ENCODE data around the gene DCAF11.

DCAF11 gene

DNA sequence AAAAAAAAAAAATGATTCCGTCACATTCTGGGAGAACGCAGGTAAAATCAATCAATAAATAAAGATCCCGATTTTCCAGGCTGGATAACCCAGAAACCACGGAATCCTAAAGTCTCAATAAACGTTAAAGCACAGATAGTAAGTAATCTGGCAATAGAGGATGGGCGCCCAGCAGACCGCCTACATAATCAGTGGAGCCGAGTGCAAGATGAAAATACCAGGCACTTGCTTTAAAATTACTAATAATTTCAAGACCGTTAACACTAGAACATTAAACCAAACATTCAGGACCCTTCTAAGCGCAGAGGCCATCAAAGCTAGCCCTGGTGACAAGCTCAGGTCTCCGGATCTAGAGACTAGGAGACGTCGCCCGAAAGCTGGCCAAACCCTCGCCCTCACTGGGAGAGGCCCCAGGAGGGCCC, 1.2 kb upstream of the DCAF11 start:
- H3K9me3 ChIP-seq (ENCODE audit: control insufficient read depth in 2 of 2, low read length in 2 of 2) = no peaks in the 10 kb centered on the region
- H3K9ac ChIP-seq (ENCODE audit: low read length in 2 of 2) = peak overlapping the region; percentile 96 to 97
- peak overlapping the region; percentile 93 to 96 for H3K4me3 ChIP-seq (ENCODE audit: low read length in 2 of 2)
- H3K27ac ChIP-seq (ENCODE audit: low read length) = peak overlapping the region; percentile 97
- H3K27me3 ChIP-seq (ENCODE audit: control insufficient read depth in 1 of 2, insufficient read depth in 2 of 2, low read length in 2 of 2) = no peaks in the 10 kb centered on the region
- peaks cover 9 to 11% of the 10 kb centered on the region in 2 donors for H3K36me3 ChIP-seq (ENCODE audit: control insufficient read depth in 2 of 2, insufficient read depth in 2 of 2, low read length in 2 of 2)
- H3K4me1 ChIP-seq (ENCODE audit: control insufficient read depth, insufficient read depth, low read length) = peaks cover 23% of the 10 kb centered on the region

DNA sequence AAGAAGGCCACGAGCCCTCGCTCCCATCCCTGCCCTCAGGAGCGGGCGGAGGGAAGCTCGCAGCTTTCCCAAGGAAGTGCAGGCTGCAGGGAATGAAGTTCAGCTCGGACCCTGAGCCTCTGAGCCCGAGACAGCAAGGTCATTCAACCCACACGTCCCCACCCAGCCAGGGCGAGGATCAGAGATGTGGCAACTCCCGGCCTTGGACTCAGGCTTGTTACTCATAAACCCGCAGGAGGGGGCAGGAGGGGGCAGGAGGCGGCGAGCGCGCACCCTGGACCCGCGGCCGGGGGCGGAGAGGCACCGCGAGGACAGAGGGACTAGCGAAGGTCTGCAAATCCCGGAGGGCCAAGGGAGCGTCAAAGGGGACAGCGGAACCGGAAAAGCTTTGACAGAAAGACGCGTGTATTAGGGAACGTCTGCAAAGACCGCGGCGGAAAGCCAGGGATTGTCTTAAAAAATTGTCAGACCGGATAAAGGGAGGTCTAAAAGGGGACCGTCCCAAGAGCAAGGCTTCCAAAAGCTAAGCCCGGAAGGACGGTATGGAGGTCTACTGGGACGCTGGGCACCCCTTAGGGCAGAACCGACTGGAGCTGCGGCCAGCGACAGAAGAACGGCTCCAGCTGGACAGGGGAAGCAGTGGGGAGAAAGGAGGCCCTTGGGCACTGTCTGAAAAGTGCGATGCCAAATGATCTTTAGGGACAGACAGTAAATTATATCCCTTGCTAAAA, 611 bp upstream of the DCAF11 start:
- H3K27ac ChIP-seq (ENCODE audit: low read length) = peak overlapping the region; percentile 97
- H3K9ac ChIP-seq (ENCODE audit: low read length in 2 of 2) = peak overlapping the region; percentile 96 to 97
- H3K27me3 ChIP-seq (ENCODE audit: control insufficient read depth in 1 of 2, insufficient read depth in 2 of 2, low read length in 2 of 2) = no peaks in the 10 kb centered on the region
- peaks cover 15 to 17% of the 10 kb centered on the region in 2 donors for H3K36me3 ChIP-seq (ENCODE audit: control insufficient read depth in 2 of 2, insufficient read depth in 2 of 2, low read length in 2 of 2)
- H3K4me3 ChIP-seq (ENCODE audit: low read length in 2 of 2) = peak overlapping the region; percentile 93 to 96
- H3K4me1 ChIP-seq (ENCODE audit: control insufficient read depth, insufficient read depth, low read length) = peaks cover 18% of the 10 kb centered on the region
- no peaks in the 10 kb centered on the region for H3K9me3 ChIP-seq (ENCODE audit: control insufficient read depth in 2 of 2, low read length in 2 of 2)

DNA sequence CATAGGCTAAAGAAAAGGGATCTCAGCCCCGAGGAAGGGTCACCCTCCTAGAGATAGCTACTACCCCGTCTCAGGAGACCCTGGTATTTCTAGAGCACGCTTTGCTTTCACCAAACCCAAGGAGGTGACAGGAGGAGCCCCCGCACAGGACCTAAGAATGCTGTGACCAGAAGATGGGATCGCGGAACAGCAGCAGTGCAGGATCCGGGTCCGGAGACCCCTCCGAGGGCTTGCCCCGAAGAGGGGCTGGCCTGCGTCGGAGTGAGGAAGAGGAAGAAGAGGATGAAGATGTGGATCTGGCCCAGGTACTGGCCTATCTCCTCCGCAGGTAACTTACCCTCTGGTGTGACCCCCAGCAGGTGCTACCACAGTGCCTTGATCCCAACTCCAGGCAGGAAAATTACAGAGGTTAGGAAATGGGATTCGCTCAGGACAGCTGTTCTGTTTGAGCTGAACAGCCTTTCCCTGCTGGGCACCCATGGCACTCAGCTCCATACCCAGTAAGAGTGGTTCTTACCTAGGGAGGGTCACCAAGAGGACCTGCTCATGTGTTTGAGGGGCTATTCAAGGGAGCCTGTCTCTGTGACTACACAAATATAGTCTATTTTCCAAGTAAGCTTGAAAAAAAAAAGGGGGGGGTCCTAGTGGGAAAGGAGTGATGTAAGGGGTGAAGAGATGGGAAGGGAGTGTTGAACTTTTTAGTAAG, 998 bp downstream of the DCAF11 start:
- Histone ChIP-seq H3K9ac (ENCODE audit: low read length in 2 of 2) (peak overlapping the region; percentile 96 to 97), H3K27ac (ENCODE audit: low read length) (peak overlapping the region; percentile 97), H3K4me1 (ENCODE audit: control insufficient read depth, insufficient read depth, low read length) (peaks cover 18% of the 10 kb centered on the region), H3K4me3 (ENCODE audit: low read length in 2 of 2) (peak overlapping the region; percentile 93 to 96), H3K27me3 (ENCODE audit: control insufficient read depth in 1 of 2, insufficient read depth in 2 of 2, low read length in 2 of 2) (no peaks in the 10 kb centered on the region), H3K36me3 (ENCODE audit: control insufficient read depth in 2 of 2, insufficient read depth in 2 of 2, low read length in 2 of 2) (peaks cover 25 to 28% of the 10 kb centered on the region in 2 donors), H3K9me3 (ENCODE audit: control insufficient read depth in 2 of 2, low read length in 2 of 2) (no peaks in the 10 kb centered on the region)

DNA sequence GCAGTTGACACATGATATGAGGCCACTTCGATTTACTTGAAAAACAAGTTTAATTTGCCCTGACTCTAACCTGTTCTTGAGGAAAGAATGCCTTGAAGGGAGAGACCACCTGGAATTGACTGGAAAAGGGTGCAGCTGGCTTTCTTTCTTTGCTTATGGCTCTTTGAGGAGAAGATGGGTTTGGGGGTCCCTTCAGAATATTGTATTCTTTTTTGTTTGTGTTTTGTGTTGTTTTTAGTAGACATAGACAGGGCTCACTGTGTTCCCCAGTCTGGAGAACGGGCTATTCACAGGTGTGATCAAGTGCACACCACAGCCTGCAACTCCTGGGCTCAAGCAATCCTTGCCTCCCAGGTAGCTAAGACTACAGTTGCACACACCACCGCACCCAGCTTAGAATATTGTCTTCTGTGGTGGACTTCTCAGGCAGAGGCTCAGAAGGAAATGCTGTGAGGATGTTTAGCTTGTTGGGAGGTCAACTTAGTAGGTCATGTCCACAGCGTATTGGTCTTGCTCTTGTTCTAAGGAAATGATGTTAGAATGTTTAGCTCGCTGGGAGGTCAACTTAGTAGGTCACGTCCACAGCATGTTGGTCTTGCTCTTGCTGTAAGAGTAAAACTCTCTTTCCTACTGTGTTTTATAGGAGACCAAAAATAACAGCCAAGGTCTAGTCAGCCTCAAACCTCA, 1.7 kb downstream of the DCAF11 start:
- H3K4me1 ChIP-seq (ENCODE audit: control insufficient read depth, insufficient read depth, low read length) = peaks cover 18% of the 10 kb centered on the region
- H3K27me3 ChIP-seq (ENCODE audit: control insufficient read depth in 1 of 2, insufficient read depth in 2 of 2, low read length in 2 of 2) = no peaks in the 10 kb centered on the region
- peaks cover 30 to 35% of the 10 kb centered on the region in 2 donors for H3K36me3 ChIP-seq (ENCODE audit: control insufficient read depth in 2 of 2, insufficient read depth in 2 of 2, low read length in 2 of 2)
- no peak overlapping the region for H3K27ac ChIP-seq (ENCODE audit: low read length)
- H3K9ac ChIP-seq (ENCODE audit: low read length in 2 of 2) = peak overlapping the region in 1 of 2 donors; percentile 97
- no peaks in the 10 kb centered on the region for H3K9me3 ChIP-seq (ENCODE audit: control insufficient read depth in 2 of 2, low read length in 2 of 2)
- peak overlapping the region; percentile 40 to 93 for H3K4me3 ChIP-seq (ENCODE audit: low read length in 2 of 2)

DNA sequence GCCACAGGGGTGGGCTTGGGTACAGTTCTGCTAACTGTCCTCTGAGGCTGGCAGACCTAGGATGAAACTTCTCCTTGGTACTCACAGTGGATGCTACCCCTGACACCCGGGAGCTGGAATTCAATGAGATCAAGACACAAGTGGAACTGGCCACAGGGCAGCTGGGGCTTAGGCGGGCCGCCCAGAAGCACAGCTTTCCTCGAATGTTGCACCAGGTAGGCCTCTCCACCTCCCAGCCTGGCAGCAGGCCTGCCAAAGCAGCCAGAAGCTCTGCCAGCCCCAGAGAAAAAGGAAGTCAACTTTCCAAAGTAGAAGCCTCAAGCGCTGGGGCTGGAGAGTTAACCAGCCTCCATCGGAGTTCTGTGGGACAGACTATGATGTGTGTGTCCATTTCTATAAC, 2.6 kb downstream of the DCAF11 start:
- H3K36me3 ChIP-seq (ENCODE audit: control insufficient read depth in 2 of 2, insufficient read depth in 2 of 2, low read length in 2 of 2) = peaks cover 36 to 38% of the 10 kb centered on the region in 2 donors
- H3K4me1 ChIP-seq (ENCODE audit: control insufficient read depth, insufficient read depth, low read length) = peaks cover 18% of the 10 kb centered on the region
- no peak overlapping the region for H3K27ac ChIP-seq (ENCODE audit: low read length)
- H3K27me3 ChIP-seq (ENCODE audit: control insufficient read depth in 1 of 2, insufficient read depth in 2 of 2, low read length in 2 of 2) = no peaks in the 10 kb centered on the region
- no peak overlapping the region for H3K4me3 ChIP-seq (ENCODE audit: low read length in 2 of 2)
- no peak overlapping the region for H3K9ac ChIP-seq (ENCODE audit: low read length in 2 of 2)
- no peaks in the 10 kb centered on the region for H3K9me3 ChIP-seq (ENCODE audit: control insufficient read depth in 2 of 2, low read length in 2 of 2)

DNA sequence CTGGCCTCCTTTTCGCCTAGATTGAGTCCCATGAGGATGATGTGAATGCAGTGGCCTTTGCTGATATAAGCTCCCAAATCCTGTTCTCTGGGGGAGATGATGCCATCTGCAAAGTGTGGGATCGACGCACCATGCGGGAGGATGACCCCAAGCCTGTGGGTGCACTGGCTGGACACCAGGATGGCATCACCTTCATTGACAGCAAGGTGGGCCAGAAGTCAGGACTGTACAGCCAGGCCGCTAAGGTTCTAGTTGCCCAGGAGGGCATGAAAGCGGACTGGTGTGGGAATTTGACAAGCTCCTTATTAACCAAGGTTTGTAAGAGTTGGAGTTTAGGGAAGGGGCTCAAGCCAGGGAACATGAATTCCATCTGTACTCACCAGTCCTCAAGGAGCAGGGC, 5.1 kb downstream of the DCAF11 start:
- Histone ChIP-seq H3K27me3 (ENCODE audit: control insufficient read depth in 1 of 2, insufficient read depth in 2 of 2, low read length in 2 of 2) (no peaks in the 10 kb centered on the region), H3K9ac (ENCODE audit: low read length in 2 of 2) (no peak overlapping the region), H3K36me3 (ENCODE audit: control insufficient read depth in 2 of 2, insufficient read depth in 2 of 2, low read length in 2 of 2) (peaks cover 47 to 51% of the 10 kb centered on the region in 2 donors), H3K9me3 (ENCODE audit: control insufficient read depth in 2 of 2, low read length in 2 of 2) (no peaks in the 10 kb centered on the region), H3K27ac (ENCODE audit: low read length) (no peak overlapping the region), H3K4me1 (ENCODE audit: control insufficient read depth, insufficient read depth, low read length) (peaks cover 18% of the 10 kb centered on the region), H3K4me3 (ENCODE audit: low read length in 2 of 2) (no peak overlapping the region)

DNA sequence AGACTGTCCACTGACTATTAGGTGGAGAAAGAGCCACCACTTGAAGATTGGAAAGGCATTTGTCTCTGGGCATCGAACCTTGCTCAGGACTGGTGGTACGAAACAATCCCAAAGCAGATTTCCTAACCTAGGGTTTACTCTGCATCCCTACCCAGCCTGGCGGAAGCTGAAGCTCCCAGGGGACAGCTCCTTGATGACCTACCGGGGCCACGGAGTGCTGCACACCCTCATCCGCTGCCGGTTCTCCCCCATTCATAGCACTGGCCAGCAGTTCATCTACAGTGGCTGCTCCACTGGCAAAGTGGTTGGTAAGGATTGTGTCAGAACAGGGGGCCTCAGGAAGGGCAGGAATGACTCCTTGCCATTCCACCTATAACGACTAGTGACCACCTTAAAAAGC, 6.6 kb downstream of the DCAF11 start:
- Histone ChIP-seq H3K36me3 (ENCODE audit: control insufficient read depth in 2 of 2, insufficient read depth in 2 of 2, low read length in 2 of 2) (peaks cover 47 to 51% of the 10 kb centered on the region in 2 donors), H3K9ac (ENCODE audit: low read length in 2 of 2) (no peak overlapping the region), H3K9me3 (ENCODE audit: control insufficient read depth in 2 of 2, low read length in 2 of 2) (no peaks in the 10 kb centered on the region), H3K27ac (ENCODE audit: low read length) (no peak overlapping the region), H3K27me3 (ENCODE audit: control insufficient read depth in 1 of 2, insufficient read depth in 2 of 2, low read length in 2 of 2) (no peaks in the 10 kb centered on the region), H3K4me3 (ENCODE audit: low read length in 2 of 2) (no peak overlapping the region), H3K4me1 (ENCODE audit: control insufficient read depth, insufficient read depth, low read length) (peaks cover 5% of the 10 kb centered on the region)

DNA sequence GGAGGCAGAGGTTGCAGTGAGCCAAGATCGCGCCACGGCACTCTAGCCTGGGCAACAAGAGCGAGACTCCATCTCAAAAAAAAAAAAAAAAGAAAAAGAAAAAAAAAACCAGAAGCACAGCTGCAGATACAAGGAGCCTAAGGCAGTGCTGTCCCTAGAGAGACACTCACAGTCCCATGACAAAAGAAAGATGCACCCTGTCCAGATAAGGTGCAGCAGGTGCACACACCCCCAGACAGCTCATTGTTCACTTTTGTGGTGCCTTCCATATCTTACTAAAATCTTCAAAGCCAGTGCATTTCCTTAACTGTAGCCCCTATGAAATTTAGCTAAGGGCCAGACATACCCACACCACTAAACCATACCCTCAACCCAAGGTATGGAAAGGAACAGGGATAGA, 7.8 kb downstream of the DCAF11 start:
- Histone ChIP-seq H3K4me1 (ENCODE audit: control insufficient read depth, insufficient read depth, low read length) (no peaks in the 10 kb centered on the region), H3K9me3 (ENCODE audit: control insufficient read depth in 2 of 2, low read length in 2 of 2) (no peaks in the 10 kb centered on the region), H3K27me3 (ENCODE audit: control insufficient read depth in 1 of 2, insufficient read depth in 2 of 2, low read length in 2 of 2) (no peaks in the 10 kb centered on the region), H3K4me3 (ENCODE audit: low read length in 2 of 2) (no peak overlapping the region), H3K36me3 (ENCODE audit: control insufficient read depth in 2 of 2, insufficient read depth in 2 of 2, low read length in 2 of 2) (peaks cover 47% of the 10 kb centered on the region in 2 donors), H3K9ac (ENCODE audit: low read length in 2 of 2) (no peak overlapping the region), H3K27ac (ENCODE audit: low read length) (no peak overlapping the region)

DNA sequence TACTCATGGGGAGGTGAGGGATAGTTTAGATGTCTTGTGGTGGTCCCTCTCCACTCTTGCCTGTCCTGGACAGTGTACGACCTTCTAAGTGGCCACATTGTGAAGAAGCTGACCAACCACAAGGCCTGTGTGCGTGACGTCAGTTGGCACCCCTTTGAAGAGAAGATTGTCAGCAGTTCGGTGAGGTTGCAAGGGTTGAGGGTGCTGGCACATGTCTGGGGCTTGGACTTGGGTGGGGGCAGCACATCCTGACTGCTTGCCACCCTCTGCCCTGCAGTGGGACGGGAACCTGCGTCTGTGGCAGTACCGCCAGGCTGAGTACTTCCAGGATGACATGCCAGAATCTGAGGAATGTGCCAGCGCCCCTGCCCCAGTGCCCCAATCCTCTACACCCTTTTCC, 8.3 kb downstream of the DCAF11 start:
- no peaks in the 10 kb centered on the region for H3K9me3 ChIP-seq (ENCODE audit: control insufficient read depth in 2 of 2, low read length in 2 of 2)
- peaks cover 42 to 44% of the 10 kb centered on the region in 2 donors for H3K36me3 ChIP-seq (ENCODE audit: control insufficient read depth in 2 of 2, insufficient read depth in 2 of 2, low read length in 2 of 2)
- no peak overlapping the region for H3K4me3 ChIP-seq (ENCODE audit: low read length in 2 of 2)
- H3K9ac ChIP-seq (ENCODE audit: low read length in 2 of 2) = no peak overlapping the region
- H3K27ac ChIP-seq (ENCODE audit: low read length) = no peak overlapping the region
- H3K4me1 ChIP-seq (ENCODE audit: control insufficient read depth, insufficient read depth, low read length) = no peaks in the 10 kb centered on the region
- H3K27me3 ChIP-seq (ENCODE audit: control insufficient read depth in 1 of 2, insufficient read depth in 2 of 2, low read length in 2 of 2) = no peaks in the 10 kb centered on the region

DNA sequence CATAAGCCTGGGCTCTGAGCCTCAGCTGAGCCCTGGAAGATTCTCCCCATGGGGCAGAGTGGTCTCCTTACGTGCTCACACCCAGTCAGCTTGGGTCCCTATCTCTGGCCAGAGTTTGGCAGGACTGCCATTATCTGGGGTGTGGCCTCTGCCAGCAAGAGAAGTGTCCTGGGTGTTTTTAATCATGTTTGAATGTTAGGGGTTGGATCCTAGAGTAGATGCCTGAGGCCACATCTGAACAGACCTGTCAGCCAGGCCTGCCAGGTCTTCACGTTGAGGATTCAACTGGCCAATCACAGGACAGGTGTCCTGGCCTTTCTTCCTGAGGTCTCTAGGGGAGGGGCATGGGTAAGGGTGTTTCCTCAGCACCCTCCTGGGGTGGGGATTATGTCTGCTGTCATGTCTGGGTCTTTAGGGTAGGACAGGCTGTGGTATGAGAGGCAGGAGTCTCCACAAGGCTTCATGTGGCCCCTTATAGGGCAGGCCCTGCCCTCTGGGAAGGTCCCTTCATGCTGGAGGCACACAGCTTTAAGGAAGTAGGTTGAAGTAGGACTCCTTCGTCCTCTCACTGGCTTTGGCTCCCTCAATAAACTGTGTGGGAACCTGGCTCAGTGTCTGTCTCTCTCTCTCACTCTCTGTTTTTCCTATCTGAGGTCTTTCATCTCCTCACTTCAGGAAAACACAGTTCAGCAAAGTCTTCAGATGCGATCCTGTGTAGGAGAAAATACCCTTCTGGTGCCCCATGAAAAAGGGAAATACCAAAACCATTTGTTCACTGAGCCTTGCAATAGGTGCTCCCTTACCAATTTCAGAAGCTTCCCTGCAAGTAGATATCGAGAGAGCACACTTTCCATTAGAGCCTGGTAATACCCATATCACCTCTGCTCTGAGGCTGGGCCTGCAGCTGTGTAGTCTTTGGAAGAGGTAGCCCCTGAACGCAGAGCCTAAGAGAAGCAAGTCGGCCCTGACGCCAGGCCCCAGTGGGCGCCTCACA, 9.1 kb downstream of the DCAF11 start:
- H3K4me3 ChIP-seq (ENCODE audit: low read length in 2 of 2) = no peak overlapping the region
- H3K9ac ChIP-seq (ENCODE audit: low read length in 2 of 2) = no peak overlapping the region
- no peaks in the 10 kb centered on the region for H3K9me3 ChIP-seq (ENCODE audit: control insufficient read depth in 2 of 2, low read length in 2 of 2)
- no peak overlapping the region for H3K27ac ChIP-seq (ENCODE audit: low read length)
- no peaks in the 10 kb centered on the region for H3K4me1 ChIP-seq (ENCODE audit: control insufficient read depth, insufficient read depth, low read length)
- peaks cover 34 to 36% of the 10 kb centered on the region in 2 donors for H3K36me3 ChIP-seq (ENCODE audit: control insufficient read depth in 2 of 2, insufficient read depth in 2 of 2, low read length in 2 of 2)
- H3K27me3 ChIP-seq (ENCODE audit: control insufficient read depth in 1 of 2, insufficient read depth in 2 of 2, low read length in 2 of 2) = no peaks in the 10 kb centered on the region

All from stomach smooth muscle (tissue), 2 donors.